TTC549 (cell line): Measurements from ENCODE around the gene GAS7.

ENCODE experiments used
- FAIRE-seq: peaks from 2 replicates; lab custom pipeline; 2012; peaks lifted over from hg19 to GRCh38; lab: Jason Lieb, UNC

The GAS7 gene

GRCh38 chr17:10200016-10200415 is 1.6 kb upstream of the GAS7 start:
- no peak for FAIRE-seq

- no peak for FAIRE-seq
These were observed 491 bp downstream of the GAS7 start for GRCh38 chr17:10197721-10198508.

- FAIRE-seq = no peak
These were observed 1.1 kb downstream of the GAS7 start for GRCh38 chr17:10197362-10197720.

DNA sequence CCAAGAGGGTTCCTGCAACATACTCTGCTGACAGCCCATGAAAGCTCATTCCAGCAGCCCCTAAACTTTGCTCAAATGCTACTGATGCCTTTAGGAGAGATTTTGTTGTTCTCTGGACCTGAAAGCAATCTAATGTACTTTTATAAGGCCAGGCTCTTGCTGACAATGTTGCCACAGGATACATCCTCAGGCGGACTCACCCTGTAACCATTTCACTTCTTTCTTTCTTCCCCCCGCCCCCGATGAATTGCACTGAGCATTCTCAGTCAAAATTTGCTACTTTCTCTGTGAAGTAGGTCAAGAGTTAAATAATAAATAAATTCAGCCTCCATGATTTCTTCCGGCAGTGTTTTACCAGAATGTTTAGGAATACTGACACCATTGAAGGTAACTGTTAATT is 1.5 kb downstream of the GAS7 start:
- FAIRE-seq = no peak

GRCh38 chr17:10196384-10196895 is 2.0 kb downstream of the GAS7 start:
- FAIRE-seq = no peak

DNA sequence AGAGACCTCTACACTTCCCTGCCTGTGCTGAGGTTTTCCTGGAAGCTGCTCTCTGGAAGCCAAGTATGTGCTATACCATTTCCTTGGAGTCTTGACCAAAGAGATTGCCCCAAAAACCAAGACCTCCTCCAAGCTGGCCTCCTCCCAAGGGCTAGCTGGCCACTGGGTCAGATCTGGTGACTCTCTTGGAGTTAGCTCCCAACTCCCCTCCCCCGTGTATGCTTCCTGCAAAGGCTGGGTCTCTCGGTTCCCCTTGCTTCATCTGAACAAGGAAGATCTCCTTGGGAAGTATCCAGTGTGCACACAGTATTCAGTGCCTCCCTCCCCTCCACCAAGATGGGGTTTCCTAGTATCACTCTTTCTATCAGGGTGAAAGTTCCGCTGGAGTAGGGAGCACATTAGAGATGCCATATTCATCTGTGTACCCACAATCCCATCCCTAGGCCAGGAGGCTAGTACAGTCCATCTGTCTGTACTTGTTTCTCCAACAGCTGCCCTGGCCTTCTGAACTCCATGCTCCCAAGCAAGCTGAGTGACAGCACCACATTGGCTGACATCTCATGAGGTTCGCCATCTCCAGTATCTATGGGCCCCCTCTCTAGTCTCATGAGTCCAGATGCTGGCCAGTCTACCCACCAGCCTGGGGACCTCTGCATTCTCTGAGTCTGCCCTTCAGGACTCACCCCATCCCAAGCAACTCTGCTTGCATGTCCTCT is 3.2 kb downstream of the GAS7 start:
- no peak for FAIRE-seq

- FAIRE-seq = no peak
These were observed 4.8 kb downstream of the GAS7 start for GRCh38 chr17:10193632-10194031.

GRCh38 chr17:10192972-10193371 is 5.4 kb downstream of the GAS7 start:
- FAIRE-seq = no peak

GRCh38 chr17:10192461-10192860 is 5.9 kb downstream of the GAS7 start:
- no peak for FAIRE-seq

DNA sequence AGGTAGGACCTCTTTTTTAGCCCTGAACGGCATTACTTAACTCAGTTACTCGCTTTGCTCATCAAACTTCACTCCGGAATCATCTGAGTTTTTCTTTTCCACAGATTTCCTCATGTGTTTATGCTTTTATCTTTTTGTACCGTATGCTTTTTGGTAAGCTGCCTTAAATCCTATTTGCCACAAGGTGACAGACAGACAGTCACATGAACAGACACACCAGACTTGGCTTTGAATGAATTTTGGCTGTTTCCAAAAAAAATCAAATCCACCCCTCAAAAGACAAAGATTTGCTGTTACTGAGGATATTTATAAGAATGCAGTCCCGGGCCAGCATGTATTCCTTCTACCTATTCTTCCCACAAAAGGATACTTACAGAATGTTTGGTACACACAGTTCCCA is 10.9 kb downstream of the GAS7 start:
- FAIRE-seq = no peak

DNA sequence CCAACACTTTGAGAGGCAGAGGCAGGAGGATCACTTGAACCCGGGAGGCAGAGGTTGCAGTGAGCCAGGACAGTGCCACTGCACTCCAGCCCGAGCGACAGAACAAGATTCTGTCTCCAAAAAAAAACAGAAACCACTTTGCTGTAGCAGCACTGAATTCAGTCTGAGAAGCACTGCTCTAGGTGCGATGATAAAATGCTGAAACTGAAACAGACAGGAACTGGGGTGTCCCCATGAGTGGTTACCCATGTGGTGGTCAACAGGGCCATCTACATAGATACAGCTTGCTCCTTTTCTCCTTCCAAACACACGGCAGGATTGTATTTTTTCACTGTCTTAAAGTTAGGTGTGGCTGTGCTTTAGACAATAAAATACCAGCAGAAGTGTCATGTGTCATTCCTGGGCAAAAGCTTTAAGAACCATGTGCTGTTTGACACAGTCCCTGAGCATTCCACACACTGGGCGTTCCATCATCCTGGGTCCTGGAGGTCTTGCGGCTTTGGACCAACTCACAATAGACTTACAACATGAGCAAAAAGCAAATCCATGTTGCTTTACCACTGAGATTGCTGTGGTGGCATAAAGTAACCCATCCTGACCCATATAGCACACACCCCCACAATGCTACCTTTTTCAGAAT is 11.5 kb downstream of the GAS7 start:
- no peak for FAIRE-seq

DNA sequence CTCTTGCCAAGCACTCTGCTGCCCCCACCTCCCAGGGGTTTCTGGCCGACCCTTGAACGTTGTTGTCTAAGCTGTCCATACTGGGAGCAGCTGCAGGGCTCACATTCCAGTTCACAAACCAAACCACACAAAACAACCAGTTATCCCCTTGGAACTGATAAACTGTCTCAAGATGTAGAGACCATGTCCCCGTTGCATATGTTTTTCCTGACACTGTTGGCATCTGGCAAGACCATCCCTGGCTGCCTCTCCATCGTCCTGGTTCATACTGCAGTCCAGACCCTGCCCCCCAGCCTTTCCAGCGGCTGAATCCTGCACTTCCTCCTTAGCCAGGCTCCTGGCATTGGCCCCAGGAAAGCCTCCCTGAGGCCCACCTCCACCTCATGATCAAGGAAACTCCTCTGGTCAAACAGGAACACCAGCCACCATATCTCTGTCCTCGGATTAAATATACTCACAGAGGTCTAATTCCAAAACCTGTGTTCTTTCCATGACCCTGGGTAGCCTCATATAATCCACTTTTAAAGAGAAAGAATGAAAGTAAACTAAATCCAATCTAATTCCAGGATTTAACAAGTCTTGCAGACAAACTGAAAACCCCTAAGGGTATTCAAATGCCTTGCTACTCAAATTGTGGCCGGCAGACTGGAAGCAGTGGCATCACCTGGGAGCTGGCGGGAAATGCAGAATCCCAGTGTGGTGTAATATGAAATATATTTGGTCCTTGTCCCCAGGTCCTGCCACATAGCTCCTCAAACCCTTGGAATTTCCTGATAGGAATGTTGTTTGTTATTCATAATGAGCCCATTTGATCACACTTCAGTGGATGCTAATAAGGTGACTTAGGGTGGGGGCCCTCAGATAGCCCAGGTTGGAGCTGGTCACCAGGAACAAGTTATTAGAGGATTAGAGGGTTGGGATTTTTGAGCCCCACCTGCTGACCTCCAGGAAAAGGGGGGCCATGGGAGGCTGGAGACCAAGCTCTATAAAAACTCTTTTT is 14.2 kb downstream of the GAS7 start:
- FAIRE-seq = no peak

DNA sequence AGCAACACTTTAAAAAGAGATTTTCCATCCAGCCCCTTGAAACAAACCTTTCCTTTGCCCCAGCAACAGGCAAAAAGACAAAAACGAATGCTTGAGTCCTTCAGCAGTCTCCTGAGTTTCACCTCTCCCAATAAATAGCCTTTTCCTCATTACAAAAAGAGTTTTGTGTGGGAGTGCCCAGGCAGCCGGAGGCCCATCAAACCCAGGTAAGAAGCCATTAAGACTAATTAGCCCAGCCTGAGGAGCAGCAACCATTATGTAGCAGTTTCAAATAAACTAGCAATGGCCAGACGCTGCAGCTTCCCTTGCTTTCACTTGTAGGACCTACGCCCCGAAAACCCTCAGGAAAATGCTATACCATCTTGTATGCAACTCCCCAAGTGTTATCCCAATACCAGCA is 15.6 kb downstream of the GAS7 start:
- FAIRE-seq = no peak

DNA sequence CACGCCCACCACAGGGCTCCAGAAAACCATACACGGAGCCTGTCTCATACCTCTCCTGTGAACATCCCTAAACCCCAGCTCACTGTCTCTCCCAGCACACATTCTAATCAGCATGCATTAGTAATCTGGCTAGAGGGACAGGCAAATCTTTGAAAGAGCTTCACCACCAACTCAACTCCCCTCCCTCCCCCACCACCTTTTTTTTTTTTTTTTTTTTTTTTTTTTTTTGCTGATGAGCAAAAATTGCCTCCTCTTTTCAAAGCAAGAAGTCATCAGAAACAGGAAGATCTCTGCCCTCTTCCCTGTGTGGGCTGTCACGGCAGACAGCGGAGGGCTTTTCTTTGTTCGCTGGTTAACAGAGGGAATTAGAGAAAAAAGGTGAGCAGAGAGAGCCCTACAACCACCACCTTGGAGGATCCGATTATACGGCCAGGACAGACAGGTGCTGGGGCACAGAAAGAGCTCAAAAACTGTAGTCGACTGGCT is 19.9 kb downstream of the GAS7 start:
- FAIRE-seq = no peak

GRCh38 chr17:10177913-10178505 is 20.4 kb downstream of the GAS7 start:
- no peak for FAIRE-seq

DNA sequence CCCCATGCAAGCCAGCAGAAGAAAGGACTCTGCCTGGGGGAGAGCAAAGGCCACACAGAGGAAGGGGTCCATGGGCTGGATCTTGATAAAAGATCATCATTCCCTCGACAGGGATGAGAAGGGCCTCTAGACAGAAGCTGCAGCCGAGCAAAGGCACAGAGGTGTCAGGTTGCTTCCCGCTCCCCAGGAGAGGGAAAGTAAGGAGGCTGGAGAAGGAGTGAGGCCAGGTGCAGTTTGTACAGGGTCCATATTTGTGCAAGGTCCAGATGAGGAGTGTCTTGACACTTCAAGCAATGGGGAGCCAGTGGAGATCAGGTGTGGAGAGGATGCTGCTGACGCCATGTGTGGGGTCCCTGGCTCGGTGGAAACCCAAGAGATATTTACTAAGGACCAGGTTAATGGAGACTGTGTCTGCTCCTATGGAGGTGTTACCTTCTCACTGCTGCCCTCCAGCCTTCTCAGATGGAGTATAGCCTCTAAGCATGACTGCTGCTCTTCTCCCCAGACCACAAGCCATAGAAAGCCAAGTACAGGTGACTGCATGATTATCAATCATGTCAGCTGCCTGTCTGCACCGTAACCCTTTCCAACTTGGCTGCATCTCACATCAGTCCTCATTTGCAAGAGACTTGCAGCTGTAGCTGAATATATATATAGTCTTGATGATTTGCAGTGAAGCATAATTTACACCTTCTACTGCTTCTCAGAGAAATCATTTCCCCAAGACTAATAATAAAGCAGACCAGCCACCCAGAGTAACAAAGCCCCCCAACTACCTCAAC is 21.1 kb downstream of the GAS7 start:
- FAIRE-seq = no peak

DNA sequence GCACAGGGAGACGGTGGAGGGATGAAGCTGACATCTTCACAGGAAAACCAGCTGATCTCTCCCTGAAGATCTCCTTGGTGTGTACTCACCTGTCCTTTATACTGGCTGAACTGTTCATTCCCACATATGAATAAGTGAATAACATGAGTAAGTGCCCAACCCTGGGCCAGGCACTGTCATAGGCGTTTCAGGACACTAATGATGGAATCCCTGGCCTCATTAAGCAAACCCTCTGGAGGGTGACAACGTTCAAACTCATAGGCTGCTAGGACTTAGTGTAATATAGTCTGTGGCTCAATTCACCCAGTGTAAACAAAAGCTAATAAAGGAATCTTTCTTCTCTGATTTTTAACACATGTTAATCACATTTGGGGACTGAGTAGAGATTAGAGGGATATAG is 24.5 kb downstream of the GAS7 start:
- FAIRE-seq = no peak

GRCh38 chr17:10172778-10173177 is 25.6 kb downstream of the GAS7 start:
- no peak for FAIRE-seq

GRCh38 chr17:10172241-10172741 is 26.1 kb downstream of the GAS7 start:
- no peak for FAIRE-seq

DNA sequence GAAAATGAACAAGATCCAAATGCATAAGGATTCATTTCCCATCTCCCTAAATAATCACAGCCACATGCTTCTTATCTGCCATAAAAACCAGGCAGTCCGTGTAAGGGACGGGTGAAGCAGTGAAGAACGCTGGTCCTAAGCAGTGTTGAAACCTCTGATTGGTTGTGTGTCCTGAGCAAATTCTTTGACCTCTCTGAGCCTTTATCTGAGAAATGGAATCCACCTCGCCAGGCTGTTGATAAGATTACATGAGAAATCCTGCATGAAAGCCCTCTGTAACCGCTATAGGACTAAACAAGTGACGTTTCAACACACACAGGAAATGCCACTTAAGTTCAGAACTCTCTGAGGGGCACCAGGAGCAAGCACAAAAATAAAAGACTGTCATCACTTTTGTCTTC is 26.8 kb downstream of the GAS7 start:
- no peak for FAIRE-seq
